Left ventricle myocardium inferior (tissue), 1 donor: ENCODE data around the gene RRP1. TPM values are rescaled to one million over a fixed set of nuclear protein-coding genes. Genes with fewer than 3 reads are reported as not detected.
A peak's percentile ranks its signal among the peaks of the same experiment; 100 is the strongest.

Experiments used
- DNase-seq: peaks from one replicate; pipeline ENCODE4 v3.0.0-alpha.2; 2020
- H3K27ac ChIP-seq: fragments of 200-600 bp; replicated peaks from 2 replicates; pipeline ENCODE4 v1.8.0; 2021
- H3K27me3 ChIP-seq: fragments of 200-600 bp; 2 replicates; pipeline ENCODE4 v1.8.0; 2021; ENCODE audit warnings: low read depth
- H3K36me3 ChIP-seq: fragments of 200-600 bp; 2 replicates; pipeline ENCODE4 v1.8.0; 2021
- H3K4me1 ChIP-seq: fragments of 200-600 bp; 2 replicates; pipeline ENCODE4 v1.8.0; 2021
- H3K4me3 ChIP-seq: fragments of 200-600 bp; 2 replicates; pipeline ENCODE4 v1.8.0; 2021; ENCODE audit warnings: mild to moderate bottlenecking, moderate library complexity
- H3K9me3 ChIP-seq: fragments of 200-600 bp; replicated peaks from 2 replicates; pipeline ENCODE4 v1.8.0; 2021
- intact Hi-C: fragments of 100-400 bp; cut with micrococcal nuclease; formaldehyde crosslinking; loops from one replicate; pipeline ENCODE4 v1.11.0; 2022
- total RNA-seq: library from RNA; stranded (reverse); fragmentation: NEBNext Ultra II Directional; extraction: Animal tissue kit (Norgen Biotek cat#: 25700); gene quantifications from one replicate; pipeline ENCODE4 v1.2.1, GENCODE V29; 2021
- TF ChIP-seq, protein P1 (sequence below): fragments of 200-600 bp; IDR thresholded peaks from 2 replicates; pipeline ENCODE4 v1.8.0; 2021; ENCODE audit warnings: antibody characterized with exemption, mild to moderate bottlenecking, borderline replicate concordance
- donor health status: DM: no; HTN: yes; CAD: no; lungs with severe emphysema.

RRP1 gene
- total RNA-seq, 1 donor from 2014 or later: 8.5 TPM

DNA sequence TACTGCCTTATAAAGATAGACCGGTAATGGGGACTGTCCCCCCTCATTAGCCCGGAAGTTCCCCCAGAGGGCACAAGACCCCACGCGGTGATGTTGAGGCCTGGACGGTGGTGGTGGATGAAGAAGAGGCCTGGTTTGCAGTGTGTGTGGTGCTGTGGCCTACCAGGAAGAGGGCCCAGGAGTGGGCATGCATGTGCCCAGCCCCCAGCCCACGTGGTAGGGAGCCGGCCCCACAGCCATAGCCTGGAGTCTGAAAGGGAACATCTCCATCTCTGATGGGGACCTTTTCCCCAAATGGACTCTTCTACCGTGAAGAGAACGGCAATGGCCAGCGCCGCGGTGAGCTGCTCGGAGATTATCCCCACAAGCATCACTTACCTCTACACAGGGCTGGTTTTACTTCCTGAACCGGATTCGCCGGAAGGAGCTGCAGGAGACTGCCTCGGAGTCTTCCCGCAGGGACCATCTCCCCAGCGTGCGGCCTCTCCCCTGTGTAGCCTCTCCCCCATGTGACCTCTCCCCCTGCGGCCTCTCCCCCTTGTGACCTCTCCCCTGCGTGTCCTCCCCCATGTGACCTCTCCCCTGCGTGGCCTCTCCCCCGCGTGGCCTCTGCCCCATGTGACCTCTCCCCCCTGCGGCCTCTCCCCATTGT is 20.6 kb downstream of the RRP1 start:
- intact Hi-C loops: no loop called here
- TF ChIP-seq, protein P1, sequence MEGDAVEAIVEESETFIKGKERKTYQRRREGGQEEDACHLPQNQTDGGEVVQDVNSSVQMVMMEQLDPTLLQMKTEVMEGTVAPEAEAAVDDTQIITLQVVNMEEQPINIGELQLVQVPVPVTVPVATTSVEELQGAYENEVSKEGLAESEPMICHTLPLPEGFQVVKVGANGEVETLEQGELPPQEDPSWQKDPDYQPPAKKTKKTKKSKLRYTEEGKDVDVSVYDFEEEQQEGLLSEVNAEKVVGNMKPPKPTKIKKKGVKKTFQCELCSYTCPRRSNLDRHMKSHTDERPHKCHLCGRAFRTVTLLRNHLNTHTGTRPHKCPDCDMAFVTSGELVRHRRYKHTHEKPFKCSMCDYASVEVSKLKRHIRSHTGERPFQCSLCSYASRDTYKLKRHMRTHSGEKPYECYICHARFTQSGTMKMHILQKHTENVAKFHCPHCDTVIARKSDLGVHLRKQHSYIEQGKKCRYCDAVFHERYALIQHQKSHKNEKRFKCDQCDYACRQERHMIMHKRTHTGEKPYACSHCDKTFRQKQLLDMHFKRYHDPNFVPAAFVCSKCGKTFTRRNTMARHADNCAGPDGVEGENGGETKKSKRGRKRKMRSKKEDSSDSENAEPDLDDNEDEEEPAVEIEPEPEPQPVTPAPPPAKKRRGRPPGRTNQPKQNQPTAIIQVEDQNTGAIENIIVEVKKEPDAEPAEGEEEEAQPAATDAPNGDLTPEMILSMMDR: no peak

DNA sequence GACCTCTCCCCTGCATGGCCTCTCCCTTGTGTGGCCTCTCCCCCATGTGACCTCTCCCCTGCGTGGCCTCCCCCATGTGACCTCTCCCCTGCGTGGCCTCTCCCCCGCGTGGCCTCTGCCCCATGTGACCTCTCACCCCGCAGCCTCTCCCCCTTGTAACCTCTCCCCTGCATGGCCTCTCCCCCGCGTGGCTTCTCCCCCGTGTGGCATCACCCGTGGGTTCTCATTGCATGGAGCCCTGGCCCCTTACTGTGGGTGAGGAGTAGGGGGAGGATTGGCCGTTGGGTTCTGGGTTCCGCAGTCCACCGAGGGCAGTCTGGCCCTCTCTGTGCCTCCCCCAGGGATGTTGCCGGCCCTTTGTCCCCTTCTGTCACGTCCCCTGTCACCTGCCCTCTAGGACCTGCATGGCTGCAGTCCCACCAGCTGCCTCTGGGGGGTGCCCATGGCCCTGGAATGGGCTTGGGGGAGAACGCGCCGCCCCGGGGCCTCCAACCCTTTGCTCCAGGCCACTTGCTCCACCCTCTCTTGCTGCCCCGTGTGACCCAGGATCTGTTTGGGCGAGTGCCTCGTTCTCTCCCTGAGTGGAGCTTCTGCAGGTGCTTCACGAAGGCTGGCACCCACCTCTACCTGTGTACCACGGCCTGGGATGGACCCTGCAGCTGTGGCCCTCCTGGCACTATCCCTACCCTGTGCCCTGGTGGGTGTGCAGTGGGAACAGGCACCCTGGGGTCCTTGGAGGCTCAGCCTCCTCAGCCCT is 21.3 kb downstream of the RRP1 start:
- peak; percentile 87 for DNase-seq
- H3K4me1 ChIP-seq: peaks cover 14% of the 10 kb centered on the region
- intact Hi-C loops: no loop called here
- H3K4me3 ChIP-seq: peak overlapping the region; percentile 41
- no peaks in the 10 kb centered on the region for H3K36me3 ChIP-seq
- no peaks in the 10 kb centered on the region for H3K27me3 ChIP-seq
- TF ChIP-seq, protein P1: peak; percentile 93
- no peak overlapping the region for H3K27ac ChIP-seq
- no peaks in the 10 kb centered on the region for H3K9me3 ChIP-seq

More for the DNA sequence above, 20.6 kb downstream of the RRP1 start:
- H3K4me3 ChIP-seq: no peak overlapping the region
- no peaks in the 10 kb centered on the region for H3K9me3 ChIP-seq
- no peaks in the 10 kb centered on the region for H3K36me3 ChIP-seq
- DNase-seq: no peak
- H3K27ac ChIP-seq: no peak overlapping the region
- H3K4me1 ChIP-seq: peaks cover 14% of the 10 kb centered on the region
- H3K27me3 ChIP-seq: no peaks in the 10 kb centered on the region

DNA sequence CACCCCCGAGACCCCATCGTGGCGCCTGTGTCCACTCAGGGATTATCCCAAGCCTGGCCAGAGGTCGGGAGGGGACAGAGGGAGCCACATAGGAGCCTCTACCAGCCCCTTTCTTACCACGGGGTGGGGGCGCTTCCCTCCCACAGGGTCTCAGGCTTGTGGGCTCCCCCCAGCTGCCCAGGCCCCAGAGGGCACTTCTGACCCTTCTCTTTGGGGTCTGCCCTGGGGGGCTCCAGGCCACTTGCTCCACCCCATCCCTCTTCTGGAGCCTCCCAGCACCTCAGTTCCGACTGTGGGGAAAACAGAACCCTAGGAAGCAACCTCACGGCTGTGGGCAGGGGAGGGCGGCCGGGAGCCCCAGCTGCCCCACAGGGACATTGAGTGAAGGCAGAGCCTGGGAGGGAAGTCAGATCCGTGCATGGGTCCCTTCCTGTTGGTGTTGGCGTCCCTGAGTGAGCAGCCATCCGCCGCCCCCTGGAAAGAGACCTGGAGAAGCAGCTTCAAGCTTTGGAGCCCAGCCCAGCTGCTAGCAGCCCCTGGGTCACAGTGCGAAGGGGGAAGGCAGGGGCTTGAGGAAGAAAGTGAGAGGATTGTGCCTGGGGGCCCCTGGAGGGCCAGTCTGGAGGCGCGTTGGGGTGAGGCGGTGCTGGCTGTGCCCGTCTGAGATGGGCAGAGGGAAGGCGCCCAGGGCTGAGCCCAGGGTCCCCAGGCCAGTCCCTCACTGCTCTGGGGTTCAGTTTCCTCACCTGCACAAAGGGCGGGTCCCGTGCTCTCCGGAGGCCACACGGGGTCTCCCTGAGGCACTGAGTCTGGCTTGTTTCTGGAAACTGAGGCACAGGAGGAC is 22.1 kb downstream of the RRP1 start:
- Histone ChIP-seq H3K27me3 (no peaks in the 10 kb centered on the region), H3K36me3 (no peaks in the 10 kb centered on the region), H3K4me3 (peak overlapping the region; percentile 41), H3K4me1 (peaks cover 14% of the 10 kb centered on the region), H3K27ac (no peak overlapping the region), H3K9me3 (no peaks in the 10 kb centered on the region)
- DNase-seq: no peak
- TF ChIP-seq, protein P1: no peak
- intact Hi-C loops: no loop called here

DNA sequence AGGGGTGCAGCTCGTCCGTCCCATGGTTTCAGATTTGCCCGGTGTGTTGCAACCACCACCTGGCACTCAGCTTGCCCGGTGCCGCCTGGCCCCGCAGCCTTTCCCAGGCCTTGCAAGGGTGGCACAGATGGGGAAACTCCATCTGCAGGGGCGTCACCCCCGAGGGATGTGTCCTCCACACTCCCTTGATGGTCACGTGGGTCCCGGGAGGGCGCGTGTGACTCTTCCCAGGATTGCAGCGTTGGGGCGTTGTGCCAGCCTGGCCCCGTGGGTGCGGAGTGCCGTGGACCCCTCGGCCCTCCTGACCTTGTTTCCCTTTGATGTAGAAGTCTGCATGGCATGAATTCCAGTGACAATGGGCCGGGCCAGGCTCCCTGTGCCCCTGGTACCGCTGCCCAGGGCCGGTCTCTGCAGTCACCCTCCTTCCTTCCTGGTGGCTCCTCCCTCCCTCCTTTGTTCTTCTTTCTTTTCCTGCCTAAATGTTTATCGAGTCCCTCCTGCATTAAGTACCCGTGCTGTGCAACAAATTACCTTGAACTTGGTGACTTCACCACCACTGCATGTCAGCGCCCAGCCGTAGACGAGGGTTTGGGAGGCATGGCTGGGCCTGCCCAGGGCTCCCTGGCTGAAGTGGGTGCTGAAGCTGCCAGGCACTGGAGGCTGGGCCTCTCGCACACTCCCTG is 22.9 kb downstream of the RRP1 start:
- no peak for DNase-seq
- TF ChIP-seq, protein P1: no peak
- H3K9me3 ChIP-seq: no peaks in the 10 kb centered on the region
- intact Hi-C loops: no loop called here
- H3K27ac ChIP-seq: no peak overlapping the region
- H3K36me3 ChIP-seq: no peaks in the 10 kb centered on the region
- peaks cover 14% of the 10 kb centered on the region for H3K4me1 ChIP-seq
- no peaks in the 10 kb centered on the region for H3K27me3 ChIP-seq
- H3K4me3 ChIP-seq: peak overlapping the region; percentile 41
